AG10803 (cell line): ENCODE data around the gene RAPGEF2.
A peak's percentile ranks its signal among the peaks of the same experiment; 100 is the strongest.
"Not testable (repeated sequence)": the region's sequence is repeated elsewhere in the genome, so short reads cannot be mapped to it uniquely, and the experiment has no call there.

Source experiments
- DNase-seq: peaks from one replicate; pipeline ENCODE4 v3.0.0; 2010; ENCODE audit warnings: low read depth
- H3K4me3 ChIP-seq: 2 replicates; pipeline ENCODE4 v1.5.1; 2011; ENCODE audit warnings: mild to moderate bottlenecking, low read length, control low read depth
- CTCF ChIP-seq: conservative IDR thresholded peaks from 2 replicates; pipeline ENCODE4 v1.5.1; 2011; ENCODE audit warnings: mild to moderate bottlenecking, low read length, control low read depth, inconsistent platforms

The RAPGEF2 gene

DNA sequence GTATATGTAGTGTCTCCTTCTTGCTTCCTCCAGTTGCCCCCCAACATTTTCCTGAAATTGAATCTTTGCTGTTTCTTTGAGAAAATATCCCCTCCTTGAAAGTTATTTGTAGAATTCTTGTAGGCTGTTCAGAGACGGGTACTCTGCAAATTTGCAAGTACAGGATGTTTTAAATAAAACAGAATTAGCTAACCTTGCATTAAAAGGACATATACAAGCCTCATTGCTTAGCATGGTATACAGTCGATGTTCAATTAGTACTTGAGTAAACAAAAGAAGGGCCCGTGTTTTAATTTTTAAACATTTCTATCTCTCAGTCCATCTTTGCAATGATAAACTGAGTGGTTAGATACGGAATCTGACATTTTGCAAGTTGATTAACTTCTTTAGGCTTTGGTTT is 50.8 kb downstream of the RAPGEF2 start:
- DNase-seq, result no peak
- H3K4me3 ChIP-seq, result no peak overlapping the region
- no peak for TF ChIP-seq CTCF

DNA sequence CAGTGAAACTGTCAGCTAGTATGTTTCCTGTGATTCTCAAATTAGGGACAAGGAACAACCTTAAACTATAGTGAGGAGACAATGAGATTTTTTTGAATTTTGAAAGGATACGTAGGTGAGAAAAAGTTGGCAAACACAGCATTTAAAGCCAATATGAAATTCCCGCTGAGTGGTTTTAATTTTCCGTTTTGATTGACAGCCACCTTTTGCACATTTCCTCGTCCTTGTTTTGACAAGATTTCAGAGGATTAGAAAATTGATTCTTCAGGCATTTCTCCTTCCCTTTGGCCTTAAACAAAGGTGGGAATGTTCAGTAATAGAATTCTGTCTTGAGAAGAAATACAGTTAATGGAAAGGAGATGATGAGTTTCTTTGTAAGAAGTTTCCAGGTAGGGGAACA is 52.2 kb downstream of the RAPGEF2 start:
- no peak for TF ChIP-seq CTCF
- H3K4me3 ChIP-seq, result no peak overlapping the region
- DNase-seq, result no peak

GRCh38 chr4:159158083-159158617 is 55.3 kb downstream of the RAPGEF2 start:
- no peak overlapping the region for H3K4me3 ChIP-seq
- no peak for TF ChIP-seq CTCF
- no peak for DNase-seq

DNA sequence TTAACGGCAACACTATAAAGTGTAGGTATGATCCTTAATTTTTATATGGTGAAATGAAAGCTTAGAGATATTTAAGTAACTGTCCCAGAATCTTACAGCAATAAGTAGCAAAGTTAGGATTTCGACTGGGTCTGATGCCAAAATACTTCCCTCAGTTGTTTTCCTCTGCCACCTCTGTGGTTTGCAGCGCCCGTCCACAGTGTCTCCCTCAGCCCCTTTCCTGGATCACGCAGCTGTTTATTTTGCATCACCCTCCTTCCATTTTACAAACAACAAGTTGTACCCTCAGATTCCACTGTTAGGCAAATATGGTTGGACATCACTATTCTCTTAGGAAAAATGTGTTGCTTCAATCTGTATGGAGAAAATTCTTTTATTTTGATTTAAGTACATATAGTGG is 56.1 kb downstream of the RAPGEF2 start:
- DNase-seq, result no peak
- no peak for TF ChIP-seq CTCF
- no peak overlapping the region for H3K4me3 ChIP-seq

GRCh38 chr4:159159611-159160010 is 56.7 kb downstream of the RAPGEF2 start:
- no peak overlapping the region for H3K4me3 ChIP-seq
- DNase-seq, result no peak

DNA sequence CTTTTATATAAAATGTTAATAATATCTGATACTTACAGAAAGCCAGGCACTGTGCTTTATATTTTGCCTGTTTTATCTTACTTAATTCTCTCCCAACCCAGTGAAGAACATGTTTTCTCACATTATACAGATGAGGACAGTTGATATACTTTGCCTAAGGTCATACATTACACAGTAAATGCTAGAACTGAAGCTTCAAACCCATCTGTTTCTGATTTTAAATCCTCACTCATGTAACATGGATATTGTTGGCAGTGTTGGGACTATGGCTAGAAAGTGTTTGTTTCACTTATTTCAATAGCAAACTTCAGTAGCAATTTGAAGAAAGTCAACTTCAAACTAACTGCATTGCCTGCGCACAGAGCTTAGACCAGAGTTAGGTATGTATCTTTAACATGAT is 57.4 kb downstream of the RAPGEF2 start:
- DNase-seq, result peak; percentile 48
- H3K4me3 ChIP-seq, result no peak overlapping the region
- TF ChIP-seq CTCF, result no peak

More at GRCh38 chr4:159159611-159160010, 56.7 kb downstream of the RAPGEF2 start:
- TF ChIP-seq CTCF, result no peak

DNA sequence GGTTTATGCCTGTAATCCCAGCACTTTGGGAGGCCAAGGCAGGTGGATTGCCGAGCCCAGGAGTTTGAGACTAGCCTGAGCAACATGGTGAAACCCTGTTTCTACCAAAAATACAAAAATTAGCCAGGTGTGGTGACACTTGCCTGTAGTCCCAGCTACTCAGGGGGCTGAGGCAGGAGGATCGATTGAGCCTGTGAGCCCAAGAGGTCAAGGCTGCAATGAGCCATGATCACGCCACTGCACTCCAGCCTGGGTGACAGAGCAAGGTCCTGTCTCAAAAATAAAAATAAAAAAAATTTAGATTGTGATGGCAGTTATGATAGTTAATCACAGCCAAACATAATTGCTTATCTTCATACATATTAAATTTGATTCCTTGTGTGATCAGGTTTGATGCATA is 58.6 kb downstream of the RAPGEF2 start:
- not testable (repeated sequence) for DNase-seq, H3K4me3 ChIP-seq

- DNase-seq, result no peak
- TF ChIP-seq CTCF, result no peak
- H3K4me3 ChIP-seq, result no peak overlapping the region
Measured at GRCh38 chr4:159162576-159162975, 59.7 kb downstream of the RAPGEF2 start.
